Measurements from ENCODE around the gene LMO4.

The LMO4 gene

DNA sequence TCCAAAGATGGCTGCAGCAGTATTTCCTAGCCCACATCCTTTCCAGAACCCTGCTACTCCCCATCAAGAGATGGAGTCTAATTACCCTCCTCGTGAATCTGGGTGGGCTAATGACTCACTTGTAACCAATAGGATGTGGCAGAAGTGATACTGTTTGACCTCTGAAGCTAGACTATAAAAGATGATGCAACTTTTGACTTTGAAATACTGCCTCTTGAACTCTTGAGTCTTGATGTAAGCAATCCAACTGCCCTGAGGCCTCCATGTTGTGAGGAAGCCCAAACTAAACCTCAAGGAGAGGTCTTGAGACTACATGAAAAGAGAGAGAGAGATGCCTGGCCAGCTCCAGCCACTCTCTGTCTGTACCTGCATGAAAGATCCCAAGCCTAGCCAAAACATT lies 29.5 kb downstream of the LMO4 start:
- no peak for DNase-seq (ENCODE audit: low spot score)

DNA sequence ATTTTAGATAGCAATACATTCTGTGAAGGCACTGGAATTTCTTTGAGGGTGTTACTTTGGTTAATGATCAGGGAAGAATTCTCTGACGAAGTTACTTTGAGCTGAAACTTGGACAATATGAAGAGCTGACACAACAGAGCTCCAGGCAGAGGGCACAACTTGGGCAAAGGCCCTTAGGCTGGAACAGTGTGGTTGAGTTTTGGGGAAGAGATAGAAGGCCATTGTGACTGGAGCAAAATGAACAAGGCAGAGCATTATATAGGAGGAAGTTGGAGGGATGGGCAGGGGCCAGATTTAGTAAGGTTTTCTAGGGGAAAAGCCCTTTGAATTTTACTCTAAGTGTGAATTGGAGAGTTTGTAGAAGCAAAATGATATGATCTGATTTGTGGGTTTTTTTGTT lies 30.9 kb downstream of the LMO4 start:
- DNase-seq (ENCODE audit: low spot score) = no peak

DNA sequence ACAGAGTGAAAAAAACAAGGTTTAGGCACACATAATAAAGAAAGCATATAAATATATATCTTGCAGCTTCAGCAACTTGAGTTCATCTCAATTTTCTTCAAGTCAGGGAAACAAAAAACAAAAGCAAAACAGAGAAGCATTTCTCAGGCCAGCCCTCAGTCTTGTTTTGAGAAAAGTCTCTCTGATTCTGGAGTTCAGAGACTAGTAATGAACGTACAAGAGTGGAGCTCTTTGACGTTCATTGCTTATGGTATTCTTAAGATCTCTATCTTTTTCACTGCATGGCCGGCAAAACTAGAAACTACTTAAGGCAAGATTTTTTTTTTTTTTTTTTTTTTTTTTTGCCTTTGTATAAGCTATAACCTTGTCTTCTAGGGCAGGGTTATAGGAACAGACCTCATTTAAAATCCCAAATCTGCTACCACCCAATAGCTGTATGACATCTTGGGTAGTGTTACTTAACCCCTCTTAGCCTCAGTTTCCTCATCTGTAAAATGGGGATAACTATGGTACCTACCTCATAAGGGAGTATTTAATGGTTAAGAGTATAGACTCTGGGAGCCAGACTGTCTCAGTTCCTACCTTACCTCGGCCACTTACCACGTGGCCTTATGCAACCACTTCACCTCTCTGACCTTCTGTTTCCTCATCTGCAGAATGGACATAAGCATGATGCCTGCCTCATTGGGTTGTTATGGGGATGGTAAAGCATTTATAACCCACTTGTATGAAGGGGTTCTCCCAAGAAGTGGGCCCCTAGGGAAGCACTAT lies 33.6 kb downstream of the LMO4 start:
- no peak for DNase-seq (ENCODE audit: low spot score)

DNA sequence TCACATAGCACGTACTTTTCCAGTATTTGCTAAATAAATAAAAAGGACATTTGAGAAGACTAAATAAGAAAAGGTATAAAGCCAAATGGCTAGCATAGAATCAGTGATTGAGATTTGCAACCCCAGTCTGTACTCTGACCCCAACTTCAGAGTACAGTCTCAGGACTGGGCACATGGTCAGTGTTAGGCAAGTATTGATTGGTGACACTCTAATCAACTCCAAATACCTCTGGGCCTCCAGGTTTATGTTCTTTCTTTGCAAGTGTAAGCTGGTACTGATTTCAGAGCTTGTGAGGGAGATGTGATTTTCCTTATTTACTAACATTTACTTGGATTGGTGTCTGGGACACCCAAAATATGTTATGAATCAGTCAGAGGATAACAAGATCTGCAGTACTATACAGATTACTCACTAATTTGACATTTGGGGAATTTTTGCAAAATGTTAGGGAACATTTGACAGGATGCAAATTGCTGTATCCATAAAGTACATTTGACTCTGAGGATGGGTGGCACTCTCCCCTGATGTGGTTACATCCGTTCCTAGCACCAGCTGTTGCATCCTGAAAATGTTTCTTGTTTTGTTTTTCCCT lies 34.2 kb downstream of the LMO4 start:
- DNase-seq (ENCODE audit: low spot score) = no peak

DNA sequence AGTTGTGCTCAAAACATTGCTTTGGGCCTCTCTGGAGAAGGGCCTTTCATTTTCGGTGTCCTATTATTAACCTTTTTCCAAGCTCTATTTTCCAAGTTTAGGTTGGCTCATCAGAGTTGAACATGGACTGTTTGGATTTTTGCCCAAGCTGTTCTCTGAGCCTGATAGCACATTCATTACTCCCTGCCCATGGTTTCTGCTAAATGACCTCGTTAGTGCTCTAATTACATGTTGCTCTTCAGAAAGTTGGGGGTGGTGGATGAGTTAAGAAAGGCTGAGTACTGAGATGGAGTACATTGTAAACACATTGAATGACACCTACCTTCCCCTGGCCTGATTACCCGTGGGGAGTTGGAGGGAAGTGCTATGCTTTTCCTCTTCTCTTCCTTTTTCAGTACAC lies 38.9 kb downstream of the LMO4 start:
- DNase-seq (ENCODE audit: low spot score) = no peak

DNA sequence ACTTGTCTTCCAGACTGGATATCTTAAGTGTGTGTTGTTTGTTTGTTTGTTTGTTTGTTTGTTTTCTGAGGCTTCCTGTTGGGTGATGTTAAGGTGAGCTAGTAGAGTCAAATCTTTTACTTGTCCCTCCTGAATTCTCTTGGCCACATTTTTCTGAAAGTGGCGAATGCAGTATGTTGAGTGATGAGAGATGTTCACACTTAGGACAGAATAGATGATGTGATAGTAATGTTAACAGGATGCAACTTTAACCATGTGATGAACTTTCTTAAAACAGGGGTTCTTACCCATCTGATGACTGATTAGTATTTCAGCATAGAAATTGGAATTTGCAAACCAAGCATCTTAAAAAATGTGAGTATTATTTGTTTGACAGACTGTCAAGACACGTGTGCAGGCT lies 40.2 kb downstream of the LMO4 start:
- no peak for DNase-seq (ENCODE audit: low spot score)

DNA sequence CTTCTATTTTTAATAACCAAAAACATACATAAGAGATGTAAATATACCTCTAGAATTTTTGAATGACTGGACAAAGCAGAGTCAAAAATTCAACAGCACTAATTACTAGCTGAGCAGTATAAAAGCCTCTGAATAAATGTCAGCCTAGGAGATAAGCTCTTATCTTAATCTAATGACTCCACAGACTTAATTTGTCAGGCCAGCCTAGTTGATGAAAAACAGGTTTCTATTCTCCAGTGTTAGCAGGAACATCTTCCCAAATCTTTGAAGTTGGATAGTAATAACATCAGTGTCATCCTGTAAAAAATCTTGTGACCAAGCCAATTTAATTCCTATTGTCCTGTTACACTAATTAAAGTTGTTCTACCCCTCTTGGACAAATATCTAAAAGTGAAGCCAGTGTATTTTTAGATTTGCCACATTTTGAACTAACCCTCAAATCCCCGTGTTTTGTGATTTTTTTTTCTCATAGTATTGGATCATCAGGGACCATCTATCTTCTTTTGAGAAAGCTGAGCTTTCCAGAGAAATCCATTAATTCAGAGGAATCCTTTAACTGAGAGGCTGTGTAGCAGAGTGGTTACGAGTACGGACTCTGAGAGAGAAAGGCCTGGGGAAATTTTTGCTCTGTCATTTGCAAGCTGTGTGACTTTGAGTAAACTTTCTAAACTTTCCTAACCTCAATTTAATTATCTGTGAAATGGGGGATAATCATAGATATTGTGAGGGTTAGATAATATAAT lies 41.2 kb downstream of the LMO4 start:
- no peak for DNase-seq (ENCODE audit: low spot score)

DNA sequence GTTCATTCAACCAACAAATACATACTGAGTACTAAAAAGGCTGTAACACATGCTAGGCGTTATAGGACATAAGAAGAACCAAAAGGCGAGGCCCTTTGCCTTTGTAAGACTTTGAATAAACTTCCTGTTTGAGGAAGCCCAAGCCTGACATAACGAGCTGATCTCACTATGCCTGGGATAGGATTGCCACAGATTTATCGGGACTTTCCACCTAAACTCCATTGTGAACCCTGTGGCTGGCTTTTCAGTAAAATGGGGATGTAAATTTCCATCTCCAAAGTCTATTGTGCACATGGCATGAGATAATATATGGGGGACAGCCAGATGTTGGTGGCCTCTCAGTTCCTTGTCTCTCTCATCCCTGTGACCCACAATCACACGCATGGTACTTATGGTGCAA lies 41.9 kb downstream of the LMO4 start:
- no peak for DNase-seq (ENCODE audit: low spot score)

DNA sequence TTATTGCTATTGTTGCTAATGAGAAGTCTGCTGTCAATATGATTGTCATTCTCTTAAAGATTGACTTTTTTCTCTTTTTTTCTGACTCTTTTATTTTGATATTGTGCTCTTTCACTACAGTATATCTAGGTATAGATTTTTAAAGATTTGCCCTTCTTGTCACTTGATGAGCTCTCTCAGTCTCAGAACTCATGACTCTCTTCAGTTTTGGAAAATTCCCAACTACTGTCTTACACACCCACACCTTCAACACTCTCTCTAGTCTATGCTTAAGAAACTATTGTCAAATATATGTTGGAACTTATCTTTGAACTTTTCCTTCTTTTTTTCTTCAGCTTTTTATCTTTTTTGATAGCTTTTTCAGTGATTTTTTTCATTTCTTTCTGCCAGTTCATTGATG lies 50.6 kb downstream of the LMO4 start:
- DNase-seq (ENCODE audit: low spot score) = no peak

DNA sequence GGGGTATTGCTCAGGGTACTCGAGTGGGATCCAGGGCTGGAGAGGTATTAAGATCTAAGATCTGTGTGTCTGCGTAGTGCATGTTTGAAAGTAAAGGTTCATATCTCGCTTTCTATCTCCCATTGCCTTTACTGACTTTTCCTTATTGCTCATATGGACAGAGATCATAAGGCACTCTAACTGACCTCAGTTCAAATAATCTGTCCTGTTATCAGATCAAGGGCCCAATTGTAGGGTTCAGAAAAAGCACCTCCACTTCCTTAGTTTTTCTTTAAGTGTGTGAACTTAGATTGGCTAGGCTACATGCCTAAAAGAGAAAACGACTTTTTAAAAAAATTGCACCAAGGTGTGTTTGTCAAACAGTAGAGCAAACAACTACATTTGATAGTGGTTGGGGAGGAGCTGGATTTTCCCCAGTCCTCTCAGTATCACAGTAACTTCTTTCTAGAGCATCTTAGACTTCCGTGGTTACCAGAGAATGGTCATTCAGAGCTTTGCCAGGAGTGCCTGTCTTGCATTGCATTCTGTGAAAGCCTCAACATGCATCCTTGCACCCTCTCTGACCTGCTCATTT lies 57.6 kb downstream of the LMO4 start:
- DNase-seq (ENCODE audit: low spot score) = no peak

DNA sequence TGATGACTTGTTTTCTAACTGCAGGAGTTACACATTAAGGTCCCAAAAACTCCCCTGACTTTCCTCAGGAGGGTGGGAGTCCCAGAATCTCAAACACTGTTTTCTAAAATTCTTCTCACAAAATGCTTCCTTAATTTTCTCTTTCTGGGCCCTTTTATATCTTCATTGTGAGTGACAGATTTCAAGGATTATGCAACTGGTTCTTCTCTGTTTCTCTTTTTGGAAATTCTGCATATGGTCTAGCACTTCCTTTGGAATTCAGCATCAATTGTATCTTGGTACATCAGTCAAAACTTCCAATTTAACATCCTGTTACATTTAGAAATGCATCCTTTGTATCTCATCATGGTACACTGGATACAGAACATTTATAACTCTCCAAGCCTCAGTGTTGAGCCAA lies 59.7 kb downstream of the LMO4 start:
- DNase-seq (ENCODE audit: low spot score) = no peak

DNA sequence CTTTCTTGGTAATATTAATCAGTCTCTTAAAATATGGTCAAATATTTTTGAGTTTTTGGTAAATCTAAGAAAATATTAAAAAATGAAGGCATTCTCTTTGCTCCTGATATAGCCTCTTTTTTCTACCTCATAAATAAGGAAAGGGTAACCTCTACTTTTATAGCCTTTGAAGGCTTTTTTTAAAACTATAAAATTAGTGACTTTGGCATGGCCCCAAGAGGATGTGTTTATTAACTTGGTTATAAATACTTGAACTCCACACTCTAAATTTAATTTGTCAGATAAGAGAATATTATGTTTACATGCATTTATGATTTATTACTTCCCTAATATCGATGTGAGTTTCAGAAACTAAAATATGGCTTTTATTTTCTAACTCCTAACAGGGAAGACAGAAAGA lies 60.3 kb downstream of the LMO4 start:
- no peak for DNase-seq (ENCODE audit: low spot score)

DNA sequence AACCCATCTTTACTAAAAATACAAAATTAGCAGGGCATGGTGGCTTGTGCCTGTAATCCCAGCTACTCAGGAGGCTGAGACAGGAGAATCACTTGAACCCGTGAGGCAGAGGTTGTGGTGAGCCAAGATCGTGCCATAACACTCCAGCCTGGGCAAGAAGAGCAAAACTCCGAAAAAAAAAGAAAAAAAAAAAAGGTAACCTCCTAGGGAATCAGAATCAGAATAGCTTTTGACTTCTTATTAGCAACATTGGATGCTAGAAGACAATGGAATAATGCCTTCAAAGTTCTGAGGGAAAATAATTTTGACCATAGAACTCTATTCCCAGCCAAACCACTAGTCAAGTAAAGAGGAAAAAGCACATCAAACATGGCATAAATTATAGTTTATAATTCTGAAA lies 60.9 kb downstream of the LMO4 start:
- no peak for DNase-seq (ENCODE audit: low spot score)

DNA sequence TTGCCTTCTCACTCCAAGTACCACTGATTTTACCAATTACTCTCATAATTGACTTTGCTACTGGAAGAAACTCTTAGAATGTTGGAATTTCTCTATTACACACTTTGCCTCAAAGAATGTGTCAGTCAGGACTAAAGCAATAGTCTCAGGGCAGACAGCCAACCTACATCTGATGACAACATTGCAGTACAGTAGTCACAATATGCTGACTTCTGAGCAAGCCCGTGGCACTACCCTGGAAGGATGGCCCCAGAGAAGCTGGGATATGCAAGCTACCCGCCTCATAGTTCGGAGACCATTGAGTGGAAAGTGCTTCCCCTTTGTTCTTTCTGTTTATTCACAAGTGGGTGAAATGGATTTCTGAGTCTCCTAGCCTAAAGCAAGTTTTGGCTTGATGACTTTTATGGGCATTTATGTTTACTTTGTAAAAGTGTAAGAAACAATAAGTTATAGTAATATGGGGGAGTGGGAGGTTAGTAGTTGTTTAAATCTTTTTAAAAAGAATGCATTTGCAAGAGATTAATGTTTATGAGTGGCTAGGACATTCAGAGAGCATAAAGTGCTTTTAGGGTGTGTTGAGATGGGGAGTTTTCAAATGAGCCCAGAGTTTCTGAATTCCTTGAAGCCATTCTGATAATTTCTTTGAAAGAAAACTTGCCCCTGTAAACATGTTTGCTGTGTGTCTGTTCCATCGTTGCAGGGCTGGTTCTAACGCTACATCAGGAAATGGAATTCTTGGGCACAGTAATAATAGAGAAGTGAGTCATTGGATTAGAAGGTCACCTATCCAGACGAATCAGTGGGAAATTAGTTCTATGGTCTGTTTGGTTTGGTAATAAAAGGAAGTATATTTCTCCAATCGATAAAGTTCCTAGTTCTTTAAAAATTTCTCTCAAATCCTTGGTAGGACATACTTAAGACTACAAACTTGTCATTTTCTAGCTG lies 63.8 kb downstream of the LMO4 start:
- DNase-seq (ENCODE audit: low spot score) = no peak

DNA sequence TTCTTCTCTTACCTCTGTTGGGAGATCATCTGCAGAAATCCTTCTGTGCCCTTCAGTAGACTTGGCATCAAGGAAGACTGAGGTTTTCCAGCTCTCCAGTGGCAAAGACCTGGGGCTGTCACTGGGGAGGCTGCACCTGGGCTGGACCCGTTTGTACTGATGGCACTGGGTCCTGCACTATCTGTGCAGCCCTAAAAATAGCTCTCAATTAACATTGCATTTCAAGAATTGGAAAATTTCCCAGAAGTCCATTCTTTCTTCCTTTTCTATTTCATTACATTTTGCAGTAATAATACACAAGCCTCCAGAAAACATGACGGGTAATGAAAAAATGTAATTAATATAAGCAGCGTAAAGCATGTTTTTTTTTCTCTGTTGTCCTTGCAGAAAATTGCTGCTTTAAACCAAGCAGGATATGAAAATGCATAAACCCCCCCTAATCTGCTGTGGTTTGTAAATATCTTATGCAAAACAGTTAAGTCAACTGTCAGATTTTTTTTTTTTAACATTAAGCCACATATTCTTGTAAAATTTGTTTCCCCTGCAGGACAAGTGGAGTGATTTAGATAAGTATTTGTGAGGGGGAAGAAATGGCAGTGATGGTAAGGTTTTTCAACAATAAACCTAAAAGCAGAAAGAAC lies 64.9 kb downstream of the LMO4 start:
- no peak for DNase-seq (ENCODE audit: low spot score)

DNA sequence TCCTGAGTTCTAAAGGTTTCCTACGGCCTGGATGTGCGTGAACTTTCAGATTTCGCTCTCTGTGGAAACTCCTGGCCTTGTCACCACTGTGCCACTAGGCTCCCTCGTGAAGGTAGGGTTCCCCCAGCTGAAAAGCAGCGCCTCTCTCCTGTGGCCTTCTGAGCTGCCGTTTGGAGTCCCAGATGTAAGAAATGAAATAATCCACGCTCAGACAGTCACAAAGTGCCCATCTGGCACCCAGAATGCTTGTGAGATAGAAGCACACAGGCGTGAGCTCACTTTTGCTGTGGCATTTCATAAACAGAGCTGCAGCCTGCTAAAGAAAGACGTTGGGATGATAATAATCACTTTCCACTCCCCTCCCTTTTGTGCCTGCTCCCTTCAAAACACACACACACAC lies 65.8 kb downstream of the LMO4 start:
- DNase-seq (ENCODE audit: low spot score) = no peak

DNA sequence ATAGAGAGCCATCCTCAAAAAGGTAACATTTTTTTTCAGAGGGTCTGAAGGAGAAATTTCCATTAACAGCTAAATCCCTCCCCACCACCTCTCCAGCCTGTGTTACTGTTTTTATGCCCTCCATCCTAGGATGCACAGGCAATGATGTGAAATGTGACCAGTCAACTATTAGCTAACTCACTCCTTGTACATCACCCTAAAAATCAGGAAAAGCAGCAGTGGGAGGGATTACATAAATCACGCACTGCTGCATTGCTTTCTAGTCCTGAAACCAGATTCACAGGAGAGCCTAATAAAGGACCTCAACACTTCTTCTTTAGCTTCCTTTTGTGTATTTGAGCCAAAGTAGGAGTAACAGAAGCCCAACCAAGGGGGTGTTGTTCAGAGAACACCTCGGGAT lies 66.3 kb downstream of the LMO4 start:
- no peak for DNase-seq (ENCODE audit: low spot score)
